ENCODE data around the gene NTHL1.

DNA sequence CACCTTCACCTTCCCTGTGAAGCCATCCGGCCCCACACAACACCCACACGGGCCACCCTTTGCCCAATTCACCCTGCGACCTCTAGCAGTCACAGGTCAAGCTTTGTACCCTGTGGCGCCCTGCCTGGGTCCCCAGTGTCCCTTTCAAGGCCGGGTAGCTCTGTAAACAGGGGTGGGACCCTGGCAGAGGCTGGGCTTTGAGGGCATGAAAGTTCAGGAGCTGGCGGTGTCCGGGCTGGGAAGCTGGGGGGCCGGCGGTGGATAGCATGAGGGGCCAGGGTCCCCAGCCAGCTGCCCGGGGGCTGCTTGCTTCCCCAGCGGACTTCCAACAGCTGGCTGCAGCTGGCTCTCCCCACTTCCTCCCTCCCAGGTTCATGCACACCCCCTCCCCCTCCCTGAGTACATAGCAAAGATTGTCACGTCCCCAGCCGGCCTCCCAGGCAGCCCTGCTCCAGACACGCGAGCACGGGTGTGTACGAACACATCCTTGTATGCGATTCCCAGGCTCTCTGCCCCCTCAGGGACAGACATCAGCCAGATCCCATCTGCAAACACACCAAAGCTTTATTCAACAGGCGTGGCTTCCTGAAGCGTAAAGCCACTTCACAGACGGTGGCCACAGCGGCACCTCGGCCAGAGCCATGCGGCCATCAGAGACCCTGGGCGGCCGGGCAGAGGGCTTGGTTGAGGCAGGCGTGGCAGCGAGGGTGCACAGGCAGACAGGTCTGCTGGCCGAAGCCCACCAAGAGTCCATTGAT lies 8.2 kb downstream of the NTHL1 start:
- TF ChIP-seq ZFP30 (CRISPR knock-in tag; IDR thresholded peaks at IDR 0.05), result no peak
- TF ChIP-seq ESRRG (CRISPR knock-in tag; IDR thresholded peaks at IDR 0.05), result no peak
- no peak for TF ChIP-seq RARB (CRISPR knock-in tag; IDR thresholded peaks at IDR 0.05)
- TF ChIP-seq, protein P1, sequence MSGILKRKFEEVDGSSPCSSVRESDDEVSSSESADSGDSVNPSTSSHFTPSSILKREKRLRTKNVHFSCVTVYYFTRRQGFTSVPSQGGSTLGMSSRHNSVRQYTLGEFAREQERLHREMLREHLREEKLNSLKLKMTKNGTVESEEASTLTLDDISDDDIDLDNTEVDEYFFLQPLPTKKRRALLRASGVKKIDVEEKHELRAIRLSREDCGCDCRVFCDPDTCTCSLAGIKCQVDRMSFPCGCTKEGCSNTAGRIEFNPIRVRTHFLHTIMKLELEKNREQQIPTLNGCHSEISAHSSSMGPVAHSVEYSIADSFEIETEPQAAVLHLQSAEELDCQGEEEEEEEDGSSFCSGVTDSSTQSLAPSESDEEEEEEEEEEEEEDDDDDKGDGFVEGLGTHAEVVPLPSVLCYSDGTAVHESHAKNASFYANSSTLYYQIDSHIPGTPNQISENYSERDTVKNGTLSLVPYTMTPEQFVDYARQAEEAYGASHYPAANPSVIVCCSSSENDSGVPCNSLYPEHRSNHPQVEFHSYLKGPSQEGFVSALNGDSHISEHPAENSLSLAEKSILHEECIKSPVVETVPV (CRISPR knock-in tag; IDR thresholded peaks at IDR 0.05), result no peak
- no peak for TF ChIP-seq TOX (CRISPR knock-in tag; IDR thresholded peaks at IDR 0.05; ENCODE audit: borderline replicate concordance)
